Endothelial cell of umbilical vein (primary cell): Measurements from ENCODE around the gene PTRH1. TPM values are rescaled to one million over a fixed set of nuclear protein-coding genes. Genes with fewer than 3 reads are reported as not detected.

Experiments
- BruUV-seq: library from RNA; stranded (reverse); fragments of 400-500 nt; replicated peaks from 2 replicates; lab custom pipeline; 2021; lab: Mats Ljungman, UMichigan
- CTCF ChIA-PET: fragments of 300-600, 350-600 bp; sonication (Branson Sonifier 250); formaldehyde crosslinking; loops from one replicate; lab custom pipeline; 2021; ENCODE audit warnings: antibody characterized with exemption, inconsistent platforms; lab: Charles Lee
- POLR2A ChIA-PET: fragments of 300-600, 350-600 bp; sonication (Branson Sonifier 250); formaldehyde crosslinking; loops from one replicate; lab custom pipeline; 2021; ENCODE audit warnings: antibody characterized with exemption, inconsistent platforms; lab: Charles Lee
- DNase-seq: peaks from one replicate; pipeline ENCODE4 v3.0.0-alpha.2; 2011; ENCODE audit warnings: low read depth, low spot score
- FAIRE-seq: peaks from 2 replicates; lab custom pipeline; 2011; peaks lifted over from hg19 to GRCh38; lab: Jason Lieb, UNC
- H2AFZ ChIP-seq: 2 replicates; pipeline ENCODE4 v1.6.0; 2012; ENCODE audit warnings: low read depth, low read length, control low read depth, inconsistent platforms
- H3K27ac ChIP-seq: 2 replicates; pipeline ENCODE4 v1.5.1; 2011; ENCODE audit warnings: low read depth, mild to moderate bottlenecking, control low read depth, low read length, moderate library complexity; ENCODE audit not compliant: insufficient read depth
- H3K27me3 ChIP-seq, 2 experiments: 2 replicates each; pipeline versions ENCODE4 v1.6.0 to v1.6.1; 2011; ENCODE audit warnings: low read length in 2 of 2, mixed read lengths in 1 of 2; ENCODE audit not compliant: control insufficient read depth in 2 of 2, insufficient read depth in 2 of 2
- H3K36me3 ChIP-seq, 2 experiments: 2 replicates in 1 of 2; 3 replicates in 1 of 2; pipeline ENCODE4 v1.5.1; 2011; ENCODE audit warnings: low read length in 2 of 2, mild to moderate bottlenecking in 1 of 2, moderate library complexity in 1 of 2; ENCODE audit not compliant: control insufficient read depth in 2 of 2, insufficient read depth in 2 of 2; ENCODE audit errors: extremely low read depth in 1 of 2
- H3K4me1 ChIP-seq: 3 replicates; pipeline ENCODE4 v1.5.1; 2011; ENCODE audit warnings: mild to moderate bottlenecking, low read length; ENCODE audit not compliant: control insufficient read depth, insufficient read depth; ENCODE audit errors: extremely low read depth
- H3K4me2 ChIP-seq: 2 replicates; pipeline ENCODE4 v1.6.1; 2011; ENCODE audit warnings: low read length, control low read depth, mixed read lengths; ENCODE audit not compliant: insufficient read depth
- H3K4me3 ChIP-seq, 3 experiments: fragments of 200-600 bp in 1 of 3; sonication (generic), shearing (Covaris generic) in 1 of 3; replicated peaks in 1 of 3; 2 replicates each; pipeline ENCODE4 v1.5.1; 2011 to 2016; ENCODE audit warnings: control low read depth in 3 of 3, low read length in 3 of 3, mild to moderate bottlenecking in 2 of 3, inconsistent platforms in 1 of 3, low read depth in 1 of 3, moderate library complexity in 1 of 3; ENCODE audit not compliant: insufficient read depth in 1 of 3
- H3K79me2 ChIP-seq: 2 replicates; pipeline ENCODE4 v1.6.0; 2012; ENCODE audit warnings: low read length, inconsistent platforms; ENCODE audit not compliant: control insufficient read depth, insufficient read depth
- H3K9ac ChIP-seq: replicated peaks from 2 replicates; pipeline ENCODE3; 2011; ENCODE audit warnings: low read length, control low read depth; ENCODE audit not compliant: insufficient read depth; ENCODE audit errors: extremely low read depth
- H3K9me1 ChIP-seq: replicated peaks from 3 replicates; pipeline ENCODE4 v1.6.0; 2011; ENCODE audit warnings: mild to moderate bottlenecking, low read length; ENCODE audit not compliant: control insufficient read depth, insufficient read depth; ENCODE audit errors: extremely low read depth
- H3K9me3 ChIP-seq: replicated peaks from 2 replicates; pipeline ENCODE4 v1.5.1; 2012; ENCODE audit warnings: low read length, inconsistent platforms; ENCODE audit not compliant: control insufficient read depth, insufficient read depth
- H4K20me1 ChIP-seq: replicated peaks from 2 replicates; pipeline ENCODE3; 2011; ENCODE audit warnings: mild to moderate bottlenecking, low read length; ENCODE audit not compliant: control insufficient read depth, insufficient read depth; ENCODE audit errors: extremely low read depth
- JUN ChIP-seq: IDR thresholded peaks from 2 replicates; pipeline ENCODE4 v1.6.1; 2011; ENCODE audit warnings: borderline replicate concordance, low read depth; ENCODE audit not compliant: insufficient read length, insufficient read depth
- MYC ChIP-seq: IDR thresholded peaks from one replicate; pipeline ENCODE4 v1.6.1; 2011; ENCODE audit warnings: mild to moderate bottlenecking, low read depth, low read length
- POLR2A ChIP-seq: IDR thresholded peaks from 2 replicates; pipeline ENCODE4 v1.6.1; 2012; ENCODE audit warnings: low read depth, mild to moderate bottlenecking, control low read depth, low read length
- POLR2AphosphoS5 ChIP-seq: IDR thresholded peaks from 2 replicates; pipeline ENCODE4 v1.6.1; 2012; ENCODE audit warnings: low read depth, mild to moderate bottlenecking, control low read depth, low read length, moderate library complexity; ENCODE audit not compliant: insufficient read depth
- dilution Hi-C: fragments of 300-500 bp; cut with MboI; formaldehyde crosslinking; loops from one replicate; pipeline ENCODE4 v1.15.0; 2019; ENCODE audit warnings: low sequenced_read_pairs; ENCODE audit not compliant: extremely low pct_ligation_motif_present
- intact Hi-C: fragments of 100-400 bp; cut with micrococcal nuclease; formaldehyde crosslinking; loops from one replicate; pipeline ENCODE4 v1.10.0; 2022
- polyA plus RNA-seq, 4 experiments: library from polyadenylated mRNA; depleted of rRNA in 3 of 4; stranded (reverse) in 3 of 4; unstranded in 1 of 4; fragments of >200 nt; gene quantifications; 2 replicates each; pipeline versions ENCODE4 v1.2.1 to v1.2.3, GENCODE V29; 2011 to 2012; ENCODE audit warnings: missing spikeins in 1 of 4
- total RNA-seq: library from RNA; stranded (reverse); gene quantifications from 2 replicates; pipeline ENCODE4 v1.2.3, GENCODE V29; 2021
- TF ChIP-seq, protein P1 (sequence below): IDR thresholded peaks from 2 replicates; pipeline ENCODE4 v1.6.1; 2011; ENCODE audit not compliant: insufficient read depth, insufficient read length

PTRH1 gene
- total and polyA plus RNA-seq, 2 donors (not counting 3 experiments of a cell fraction or from before 2014, with no cell fraction given), result 25.1 to 52.2 TPM

DNA sequence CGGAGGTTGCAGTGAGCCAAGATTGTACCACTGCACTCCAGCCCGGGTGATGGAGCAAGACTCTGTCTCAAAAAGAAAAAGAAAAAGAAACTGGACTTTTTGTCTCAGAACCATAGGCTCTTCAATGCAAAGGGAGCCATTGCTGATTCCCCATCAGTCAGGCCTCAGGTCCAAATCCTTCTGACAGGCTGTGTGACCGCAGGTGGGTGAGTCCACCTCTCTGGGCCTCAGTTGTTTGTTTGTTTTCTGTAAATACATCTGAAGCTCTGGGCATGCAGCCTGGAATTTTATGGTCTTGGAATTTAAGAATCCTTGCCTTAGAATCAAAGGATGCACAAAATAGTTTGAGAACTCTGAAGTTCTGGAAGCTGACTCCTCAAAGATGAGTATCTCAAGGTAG lies 40.8 kb upstream of the PTRH1 start:
- no peak overlapping the region for H3K27ac ChIP-seq
- H4K20me1 ChIP-seq, result no peaks in the 10 kb centered on the region
- H2AFZ ChIP-seq, result no peak overlapping the region
- ChIA-PET CTCF (interaction anchor here (1.1 to 2.6 kb wide), 6 partner anchors 19 to 253 kb away, joined by 3 to 16 read pairs (median 4); partner anchors contain the start of gene CDK9), POLR2A (interaction anchor here (0.7 to 1.6 kb wide), 3 partner anchors 14 to 24 kb away, joined by 5 read pairs; no protein-coding TSS in a partner anchor)
- peaks cover 8 to 28% of the 10 kb centered on the region in 2 experiments for H3K36me3 ChIP-seq
- no TSS peak for BruUV-seq
- peaks cover 48% of the 10 kb centered on the region for H3K79me2 ChIP-seq
- no peaks in the 10 kb centered on the region for H3K9me1 ChIP-seq
- peaks cover 16% of the 10 kb centered on the region for H3K4me1 ChIP-seq
- H3K4me3 ChIP-seq, result no peak overlapping the region
- H3K9me3 ChIP-seq, result no peaks in the 10 kb centered on the region
- no peaks in the 10 kb centered on the region for H3K27me3 ChIP-seq
- no peak for TF ChIP-seq POLR2AphosphoS5
- no peak for TF ChIP-seq POLR2A
- H3K4me2 ChIP-seq, result no peak overlapping the region
- FAIRE-seq (no peak), DNase-seq (no peak)
- intact Hi-C loops (no loop called here), dilution Hi-C loops (no loop called here)
- no peak overlapping the region for H3K9ac ChIP-seq

DNA sequence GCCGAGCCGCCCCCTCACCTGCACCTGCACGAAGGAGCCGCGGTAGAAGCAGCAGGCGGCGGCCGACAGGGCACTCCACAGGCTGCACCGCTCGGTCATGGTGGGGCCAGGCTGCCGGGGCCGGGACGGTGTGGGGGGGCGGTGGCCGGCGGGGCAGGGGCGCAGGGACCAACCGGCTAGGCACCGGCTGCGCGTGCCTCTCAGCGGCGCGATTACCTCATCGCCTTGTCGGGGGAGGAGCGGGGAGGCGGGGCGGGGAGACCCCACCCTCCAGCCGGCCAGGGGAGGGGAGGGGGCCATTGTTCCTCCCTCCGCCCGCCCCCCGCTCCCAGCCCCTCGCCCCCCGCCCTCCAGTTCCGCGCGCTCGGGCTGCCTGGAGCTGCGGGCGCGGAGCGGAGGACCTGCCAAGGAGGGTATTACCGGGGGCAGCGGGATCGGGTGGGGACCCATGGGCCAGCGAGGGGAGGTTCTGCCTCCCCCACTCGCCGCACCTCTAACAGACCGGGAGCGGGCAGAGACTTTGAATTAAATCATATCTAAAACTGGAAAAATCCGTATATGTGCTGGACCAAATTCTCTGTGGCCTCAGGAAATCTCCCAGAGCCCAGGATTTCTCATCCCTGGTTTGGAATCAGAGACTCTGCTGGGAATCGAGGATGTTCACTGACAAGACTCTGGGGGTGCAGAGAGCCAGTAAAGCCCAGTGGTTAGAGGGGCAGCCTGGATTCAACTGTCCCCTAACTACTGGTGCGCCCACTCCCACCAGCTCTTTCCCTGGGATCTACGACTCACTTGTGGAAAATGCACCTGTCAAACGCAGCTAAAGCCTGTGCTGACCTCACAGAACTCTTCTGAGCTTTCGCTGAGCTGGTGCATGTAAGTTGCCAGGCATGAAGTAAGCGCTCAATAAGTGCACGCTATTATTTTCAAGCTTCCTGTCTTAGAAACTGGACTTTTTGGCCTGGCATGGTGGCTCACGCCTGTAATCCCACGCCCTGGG lies 39.9 kb upstream of the PTRH1 start:
- BruUV-seq, result no TSS peak
- no peaks in the 10 kb centered on the region for H3K9me3 ChIP-seq
- intact Hi-C loops (loop anchor here (2.0 kb wide), 1 partner anchor 15 kb away; no protein-coding TSS in a partner anchor), dilution Hi-C loops (no loop called here)
- no peaks in the 10 kb centered on the region for H3K27me3 ChIP-seq
- peaks cover 12% of the 10 kb centered on the region for H3K4me1 ChIP-seq
- peaks cover 44% of the 10 kb centered on the region for H3K79me2 ChIP-seq
- CTCF ChIA-PET, result interaction anchor here (0.7 to 2.6 kb wide), 7 partner anchors 12 to 252 kb away, joined by 3 to 16 read pairs (median 4); partner anchors contain the start of genes CDK9 and TOR2A
- H3K4me3 ChIP-seq, result no peak overlapping the region
- H3K27ac ChIP-seq, result peak overlapping the region; percentile 29
- no peak for TF ChIP-seq MYC
- no peak for TF ChIP-seq JUN
- TF ChIP-seq, protein P1, sequence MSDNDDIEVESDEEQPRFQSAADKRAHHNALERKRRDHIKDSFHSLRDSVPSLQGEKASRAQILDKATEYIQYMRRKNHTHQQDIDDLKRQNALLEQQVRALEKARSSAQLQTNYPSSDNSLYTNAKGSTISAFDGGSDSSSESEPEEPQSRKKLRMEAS, result no peak
- no peak for TF ChIP-seq POLR2AphosphoS5
- POLR2A ChIA-PET, result interaction anchor here (1.1 to 1.6 kb wide), 2 partner anchors 15 to 16 kb away, joined by 5 read pairs; no protein-coding TSS in a partner anchor
- no peaks in the 10 kb centered on the region for H3K9me1 ChIP-seq
- H3K9ac ChIP-seq, result peak overlapping the region; percentile 13
- peak; percentile 8 for FAIRE-seq
- H2AFZ ChIP-seq, result no peak overlapping the region
- H3K4me2 ChIP-seq, result peak overlapping the region; percentile 45
- peaks cover 3% of the 10 kb centered on the region for H4K20me1 ChIP-seq
- H3K36me3 ChIP-seq, result peaks cover 8 to 34% of the 10 kb centered on the region in 2 experiments
- peak; percentile 42 for DNase-seq
